ENCODE measurements around the gene EFTUD2. TPM values are rescaled to one million over a fixed set of nuclear protein-coding genes. Genes with fewer than 3 reads are reported as not detected.

The EFTUD2 gene
- total and polyA plus RNA-seq, 5 experiments from 2014 or later: 57.0 to 113 (median 79.0) TPM

- no peak for ATAC-seq
- H3K4me1 Mint-ChIP-seq: no peaks in the 10 kb centered on the region
- no peak overlapping the region for H3K4me3 Mint-ChIP-seq
- DNase-seq: no peak
- no peaks in the 10 kb centered on the region for H3K9me3 Mint-ChIP-seq
- POLR2A ChIA-PET: no interaction called here
- peaks cover 1 to 26% (median 10%) of the 10 kb centered on the region in 5 donors for H3K27me3 Mint-ChIP-seq
- H3K27ac Mint-ChIP-seq: peak overlapping the region in 1 of 10 donors; percentile 37
- H3K36me3 Mint-ChIP-seq: no peaks in the 10 kb centered on the region
These were observed 22.9 kb upstream of the EFTUD2 start for GRCh38 chr17:44922136-44922535.

- H3K4me3 Mint-ChIP-seq: no peak overlapping the region
These were observed 22.1 kb upstream of the EFTUD2 start for GRCh38 chr17:44921122-44921882.

GRCh38 chr17:44920565-44920940 is 21.3 kb upstream of the EFTUD2 start:
- no peaks in the 10 kb centered on the region for H3K9me3 Mint-ChIP-seq
- peaks cover 1 to 30% (median 13%) of the 10 kb centered on the region in 5 donors for H3K27me3 Mint-ChIP-seq
- ATAC-seq: no peak
- peak in 1 of 10 donors; percentile 43 for DNase-seq
- H3K4me3 Mint-ChIP-seq: no peak overlapping the region
- no peaks in the 10 kb centered on the region for H3K36me3 Mint-ChIP-seq
- H3K27ac Mint-ChIP-seq: peak overlapping the region in 1 of 10 donors; percentile 21
- POLR2A ChIA-PET: interaction anchor here (0.8 to 1.0 kb wide), 2 partner anchors 215 to 228 kb away, joined by 3 to 6 read pairs; partner anchors contain the start of genes ACBD4 and HEXIM1
- H3K4me1 Mint-ChIP-seq: no peaks in the 10 kb centered on the region

More at GRCh38 chr17:44921122-44921882, 22.1 kb upstream of the EFTUD2 start:
- H3K9me3 Mint-ChIP-seq: no peaks in the 10 kb centered on the region
- DNase-seq (peak in 1 of 10 donors; percentile 44), ATAC-seq (no peak)
- H3K36me3 Mint-ChIP-seq: no peaks in the 10 kb centered on the region
- H3K27me3 Mint-ChIP-seq: peaks cover 1 to 28% (median 10%) of the 10 kb centered on the region in 5 donors
- POLR2A ChIA-PET: no interaction called here
- no peaks in the 10 kb centered on the region for H3K4me1 Mint-ChIP-seq
- H3K27ac Mint-ChIP-seq: no peak overlapping the region

- peak in 9 of 10 donors; percentile 27 to 78 (median 48) for DNase-seq
- Mint-ChIP-seq H3K9me3 (no peaks in the 10 kb centered on the region), H3K4me3 (peak overlapping the region in 1 of 10 donors; percentile 22), H3K4me1 (no peaks in the 10 kb centered on the region), H3K27ac (peak overlapping the region in 1 of 10 donors; percentile 21), H3K27me3 (peaks cover 1 to 36% (median 13%) of the 10 kb centered on the region in 5 donors), H3K36me3 (no peaks in the 10 kb centered on the region)
- peak; percentile 89 to 98 for ATAC-seq
- POLR2A ChIA-PET: interaction anchor here (0.6 to 1.0 kb wide), 3 partner anchors 129 to 228 kb away, joined by 3 to 6 read pairs (median 3); partner anchors contain the start of genes ACBD4 and HEXIM1
These were observed 20.8 kb upstream of the EFTUD2 start for GRCh38 chr17:44919885-44920564.

- no peaks in the 10 kb centered on the region for H3K36me3 Mint-ChIP-seq
- no peaks in the 10 kb centered on the region for H3K4me1 Mint-ChIP-seq
- peaks cover 1 to 42% (median 13%) of the 10 kb centered on the region in 5 donors for H3K27me3 Mint-ChIP-seq
- POLR2A ChIA-PET: interaction anchor here (0.6 to 1.0 kb wide), 2 partner anchors 130 to 229 kb away, joined by 3 to 6 read pairs; partner anchors contain the start of gene HEXIM1
- DNase-seq (peak in 1 of 10 donors; percentile 8), ATAC-seq (no peak)
- H3K27ac Mint-ChIP-seq: no peak overlapping the region
- H3K9me3 Mint-ChIP-seq: no peaks in the 10 kb centered on the region
- H3K4me3 Mint-ChIP-seq: no peak overlapping the region
These were observed 20.2 kb upstream of the EFTUD2 start for GRCh38 chr17:44919411-44919810.

GRCh38 chr17:44918006-44918405 is 18.8 kb upstream of the EFTUD2 start:
- Mint-ChIP-seq H3K27ac (peak overlapping the region in 1 of 10 donors; percentile 43), H3K27me3 (peaks cover 3 to 56% (median 17%) of the 10 kb centered on the region in 5 donors), H3K4me3 (no peak overlapping the region), H3K9me3 (no peaks in the 10 kb centered on the region), H3K4me1 (peaks cover 0 to 6% (median under 1%) of the 10 kb centered on the region in 4 donors), H3K36me3 (no peaks in the 10 kb centered on the region)
- no peak for ATAC-seq
- POLR2A ChIA-PET: no interaction called here
- peak in 1 of 10 donors; percentile 30 for DNase-seq

- no peak for DNase-seq
- POLR2A ChIA-PET: no interaction called here
These were observed 18.2 kb upstream of the EFTUD2 start for GRCh38 chr17:44917456-44917855.

GRCh38 chr17:44916781-44917241 is 17.6 kb upstream of the EFTUD2 start:
- Mint-ChIP-seq H3K27ac (no peak overlapping the region), H3K27me3 (peaks cover 7 to 67% (median 23%) of the 10 kb centered on the region in 5 donors), H3K36me3 (no peaks in the 10 kb centered on the region), H3K4me1 (peaks cover 2 to 12% (median 3%) of the 10 kb centered on the region in 4 donors), H3K4me3 (no peak overlapping the region), H3K9me3 (no peaks in the 10 kb centered on the region)
- POLR2A ChIA-PET: no interaction called here
- DNase-seq (peak in 1 of 10 donors; percentile 57), ATAC-seq (no peak)

More at GRCh38 chr17:44917456-44917855, 18.2 kb upstream of the EFTUD2 start:
- Mint-ChIP-seq H3K27me3 (peaks cover 5 to 61% (median 21%) of the 10 kb centered on the region in 5 donors), H3K27ac (peak overlapping the region in 1 of 10 donors; percentile 41), H3K4me3 (no peak overlapping the region), H3K4me1 (peaks cover under 1 to 10% (median 1%) of the 10 kb centered on the region in 4 donors), H3K9me3 (no peaks in the 10 kb centered on the region), H3K36me3 (no peaks in the 10 kb centered on the region)
- ATAC-seq: no peak

GRCh38 chr17:44915862-44916780 is 16.9 kb upstream of the EFTUD2 start:
- Mint-ChIP-seq H3K9me3 (no peaks in the 10 kb centered on the region), H3K27ac (peak overlapping the region in 1 of 10 donors; percentile 37), H3K4me3 (no peak overlapping the region), H3K36me3 (no peaks in the 10 kb centered on the region), H3K27me3 (peaks cover 7 to 66% (median 23%) of the 10 kb centered on the region in 5 donors), H3K4me1 (peaks cover 3 to 12% (median 4%) of the 10 kb centered on the region in 4 donors)
- POLR2A ChIA-PET: no interaction called here
- ATAC-seq: no peak
- peak in 1 of 10 donors; percentile 58 for DNase-seq

- H3K4me3 Mint-ChIP-seq: no peak within 1 kb of the TSS
- ATAC-seq: no peak
- peaks cover 7 to 12% (median 8%) of the 10 kb centered on the region in 4 donors for H3K4me1 Mint-ChIP-seq
- POLR2A ChIA-PET: no interaction called here
- no peaks in the 10 kb centered on the region for H3K9me3 Mint-ChIP-seq
- H3K36me3 Mint-ChIP-seq: no peaks in the 10 kb centered on the region
- H3K27me3 Mint-ChIP-seq: peaks cover 14 to 66% (median 25%) of the 10 kb centered on the region in 5 donors
- DNase-seq: peak in 1 of 10 donors; percentile 52
- peak within 1 kb of the TSS in 2 of 10 donors; percentile 14 to 37 for H3K27ac Mint-ChIP-seq
These were observed 16.1 kb upstream of the EFTUD2 start, which contains the start of gene GFAP for GRCh38 chr17:44915321-44915726. TSS of gene GFAP (minus strand) at chr17:44915500. CDS start at chr17:44915486, 14 bp downstream.

- ATAC-seq (no peak), DNase-seq (peak in 1 of 10 donors; percentile 42)
- Mint-ChIP-seq H3K9me3 (no peaks in the 10 kb centered on the region), H3K4me1 (peaks cover 7 to 12% (median 8%) of the 10 kb centered on the region in 4 donors), H3K36me3 (no peaks in the 10 kb centered on the region), H3K27me3 (peaks cover 14 to 65% (median 25%) of the 10 kb centered on the region in 5 donors), H3K4me3 (no peak overlapping the region), H3K27ac (peak overlapping the region in 1 of 10 donors; percentile 14)
- POLR2A ChIA-PET: no interaction called here
These were observed 15.5 kb upstream of the EFTUD2 start for GRCh38 chr17:44914698-44915271.
